Neural cell (in vitro differentiated cells): ENCODE results near the gene PRELID3B. TPM values are rescaled to one million over a fixed set of nuclear protein-coding genes. Genes with fewer than 3 reads are reported as not detected.

Experiments used
- H2AFZ ChIP-seq: fragments of 200-600, 300-800 bp; sonication (generic), shearing (Covaris generic); 2 replicates; pipeline ENCODE4 v1.6.0; 2014; ENCODE audit warnings: low read depth, mild to moderate bottlenecking, antibody characterized with exemption, low read length, moderate library complexity
- H3F3A ChIP-seq: fragments of 200-600 bp; shearing (Covaris generic); 2 replicates; pipeline ENCODE4 v1.6.1; 2016; ENCODE audit warnings: mild to moderate bottlenecking, moderate library complexity, mixed read lengths, antibody characterized with exemption, low read length; ENCODE audit not compliant: insufficient read depth, poor library complexity, severe bottlenecking
- H3K27ac ChIP-seq: fragments of 200-600, 300-800 bp; sonication (generic), shearing (Covaris generic); 2 replicates; pipeline ENCODE4 v1.5.1; 2014; ENCODE audit warnings: mild to moderate bottlenecking, low read length, moderate library complexity
- H3K27me3 ChIP-seq: fragments of 300-800, 200-600 bp; sonication (generic), shearing (Covaris generic); 2 replicates; pipeline ENCODE4 v1.6.0; 2014; ENCODE audit warnings: mild to moderate bottlenecking, low read depth, low read length, moderate library complexity; ENCODE audit not compliant: insufficient read depth
- H3K36me3 ChIP-seq: fragments of 300-800, 200-600 bp; sonication (generic), shearing (Covaris generic); 2 replicates; pipeline ENCODE4 v1.5.1; 2014; ENCODE audit warnings: mild to moderate bottlenecking, antibody characterized with exemption, low read length, moderate library complexity; ENCODE audit not compliant: insufficient read depth
- H3K4me2 ChIP-seq: fragments of 300-800, 200-600 bp; sonication (generic), shearing (Covaris generic); 2 replicates; pipeline ENCODE4 v1.6.0; 2014; ENCODE audit warnings: mild to moderate bottlenecking, low read length
- H3K4me3 ChIP-seq: fragments of 300-800, 200-600 bp; sonication (generic), shearing (Covaris generic); 2 replicates; pipeline ENCODE4 v1.5.1; 2014; ENCODE audit warnings: mild to moderate bottlenecking, low read length, moderate library complexity
- H3K79me2 ChIP-seq: fragments of 200-600 bp; shearing (Covaris generic); replicated peaks from 2 replicates; pipeline ENCODE4 v1.6.0; 2014; ENCODE audit warnings: mild to moderate bottlenecking, low read length, moderate library complexity; ENCODE audit not compliant: insufficient read depth
- H3K9ac ChIP-seq: fragments of 300-800, 200-600 bp; sonication (generic), shearing (Covaris generic); 2 replicates; pipeline ENCODE4 v1.6.1; 2016; ENCODE audit warnings: mild to moderate bottlenecking, low read length, mixed read lengths
- H3K9me2 ChIP-seq: fragments of 200-600 bp; shearing (Covaris generic); 2 replicates; pipeline ENCODE4 v1.6.1; 2016; ENCODE audit warnings: mild to moderate bottlenecking, low read length, mixed read lengths; ENCODE audit not compliant: insufficient read depth
- H3K9me3 ChIP-seq: fragments of 200-600, 300-800 bp; sonication (generic), shearing (Covaris generic); 2 replicates; pipeline ENCODE4 v1.6.1; 2016; ENCODE audit warnings: mild to moderate bottlenecking, mixed run types, low read length, moderate library complexity, mixed read lengths
- H4K20me1 ChIP-seq: fragments of 200-600 bp; shearing (Covaris generic); 2 replicates; pipeline ENCODE4 v1.6.1; 2016; ENCODE audit warnings: mild to moderate bottlenecking, mixed run types; ENCODE audit not compliant: insufficient read depth
- CTCF ChIP-seq: fragments of 450-650 bp; IDR thresholded peaks from 2 replicates; pipeline ENCODE4 v1.5.1; 2014; ENCODE audit warnings: antibody characterized with exemption, mild to moderate bottlenecking, moderate library complexity; ENCODE audit not compliant: poor library complexity, severe bottlenecking
- EP300 ChIP-seq: fragments of 450-650 bp; conservative IDR thresholded peaks from 2 replicates; pipeline ENCODE4 v1.6.1; 2014; ENCODE audit warnings: antibody characterized with exemption, mild to moderate bottlenecking, moderate library complexity; ENCODE audit not compliant: poor library complexity, severe bottlenecking
- EZH2 ChIP-seq: fragments of 200-600, 300-800 bp; shearing (Covaris generic), sonication (generic); IDR thresholded peaks from 2 replicates; pipeline ENCODE4 v1.6.1; 2014; ENCODE audit warnings: antibody characterized with exemption, low read length, borderline replicate concordance, mild to moderate bottlenecking; ENCODE audit not compliant: insufficient read depth, poor library complexity, severe bottlenecking
- MXI1 ChIP-seq: fragments of 450-650 bp; conservative IDR thresholded peaks from 2 replicates; pipeline ENCODE4 v1.6.1; 2014; ENCODE audit warnings: antibody characterized with exemption, mild to moderate bottlenecking; ENCODE audit not compliant: poor library complexity, severe bottlenecking
- POLR2AphosphoS5 ChIP-seq: IDR thresholded peaks from 2 replicates; pipeline ENCODE4 v1.6.1; 2012
- RAD21 ChIP-seq: fragments of 450-650 bp; conservative IDR thresholded peaks from 2 replicates; pipeline ENCODE4 v1.6.1; 2014; ENCODE audit warnings: antibody characterized with exemption, mild to moderate bottlenecking, moderate library complexity
- REST ChIP-seq: IDR thresholded peaks from 2 replicates; pipeline ENCODE4 v1.6.1; 2012; ENCODE audit warnings: borderline replicate concordance
- SMC3 ChIP-seq: fragments of 450-650 bp; conservative IDR thresholded peaks from 2 replicates; pipeline ENCODE4 v1.6.1; 2014; ENCODE audit warnings: antibody characterized with exemption, mild to moderate bottlenecking, moderate library complexity; ENCODE audit not compliant: poor library complexity
- TAF1 ChIP-seq: IDR thresholded peaks from 2 replicates; pipeline ENCODE4 v1.6.1; 2012; ENCODE audit warnings: low read depth
- polyA plus RNA-seq: library from polyadenylated mRNA; depleted of rRNA; stranded (reverse); fragments of >200 nt; gene quantifications from 2 replicates; pipeline ENCODE4 v1.2.3, GENCODE V29; 2014

The PRELID3B gene
- polyA plus RNA-seq, 1 donor from 2014 or later = 50.5 TPM

DNA sequence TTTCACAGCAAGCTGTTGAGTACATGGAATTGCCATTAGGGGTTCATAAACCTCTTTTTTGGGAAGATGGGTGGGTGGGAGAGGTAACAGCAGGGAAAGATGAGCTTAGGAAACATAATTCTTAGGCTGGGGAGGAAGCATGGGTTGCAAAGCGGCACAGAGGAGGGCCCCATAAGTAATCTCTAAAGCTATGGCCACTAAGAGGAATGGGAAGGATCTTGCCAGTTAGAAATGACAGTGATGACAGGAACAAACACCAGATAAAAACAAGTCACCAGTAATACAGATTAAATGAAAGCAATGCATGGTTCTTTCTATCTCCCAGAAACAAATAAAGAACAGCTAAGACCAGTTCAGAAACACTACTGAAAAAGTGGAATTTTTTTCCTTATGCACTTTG is 31.0 kb upstream of the PRELID3B start:
- H4K20me1 ChIP-seq = no peaks in the 10 kb centered on the region
- TF ChIP-seq POLR2AphosphoS5 (no peak), MXI1 (no peak), EZH2 (no peak), TAF1 (no peak), EP300 (no peak), REST (no peak), CTCF (no peak)
- no peaks in the 10 kb centered on the region for H3K79me2 ChIP-seq
- H3K36me3 ChIP-seq = no peaks in the 10 kb centered on the region
- no peak overlapping the region for H3K4me2 ChIP-seq
- no peaks in the 10 kb centered on the region for H3K27me3 ChIP-seq
- no peaks in the 10 kb centered on the region for H3K9me3 ChIP-seq
- no peak overlapping the region for H3K27ac ChIP-seq
- H3K4me3 ChIP-seq = no peak overlapping the region
- no peak overlapping the region for H3K9ac ChIP-seq
- no peak overlapping the region for H2AFZ ChIP-seq
- no peaks in the 10 kb centered on the region for H3F3A ChIP-seq
- no peaks in the 10 kb centered on the region for H3K9me2 ChIP-seq

DNA sequence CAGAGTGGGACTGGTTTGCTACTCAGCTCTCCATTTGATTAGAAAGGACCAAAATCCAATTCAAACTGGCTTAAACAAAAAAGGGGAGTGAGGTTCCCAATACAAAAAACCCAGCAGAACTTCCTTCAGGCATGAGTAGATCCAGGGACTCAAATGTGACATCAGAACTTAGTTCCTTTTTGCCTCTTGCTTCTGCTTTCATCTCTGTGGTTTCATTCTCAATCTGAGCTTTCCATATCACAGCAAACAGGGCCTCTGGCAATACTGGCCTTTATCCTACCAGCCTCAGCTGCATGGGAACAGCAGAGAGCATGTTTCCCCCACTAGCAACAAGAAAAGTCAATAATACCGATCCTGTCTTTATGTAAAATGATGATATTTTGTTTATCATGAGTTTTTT is 28.6 kb upstream of the PRELID3B start:
- Histone ChIP-seq H3K4me2 (no peak overlapping the region), H3K9me2 (no peaks in the 10 kb centered on the region), H3K79me2 (no peaks in the 10 kb centered on the region), H3K9me3 (no peaks in the 10 kb centered on the region), H3K27ac (no peak overlapping the region), H2AFZ (no peak overlapping the region), H3F3A (no peaks in the 10 kb centered on the region), H3K9ac (no peak overlapping the region), H3K27me3 (no peaks in the 10 kb centered on the region), H3K4me3 (no peak overlapping the region), H4K20me1 (no peaks in the 10 kb centered on the region), H3K36me3 (no peaks in the 10 kb centered on the region)
- TF ChIP-seq MXI1 = no peak
- no peak for TF ChIP-seq CTCF
- no peak for TF ChIP-seq EP300
- TF ChIP-seq REST = no peak
- no peak for TF ChIP-seq EZH2
- TF ChIP-seq RAD21 = no peak
- TF ChIP-seq SMC3 = no peak
- TF ChIP-seq POLR2AphosphoS5 = no peak
- TF ChIP-seq TAF1 = no peak
